G401 (cell line): Measurements from ENCODE around the gene METTL17. TPM values are rescaled to one million over a fixed set of nuclear protein-coding genes. Genes with fewer than 3 reads are reported as not detected.

ENCODE experiments used
- DNase-seq: peaks from one replicate; pipeline ENCODE4 v3.0.0-alpha.2; 2015; ENCODE audit warnings: low spot score
- in situ Hi-C: cut with HindIII; loops from 2 replicates; pipeline ENCODE4 v1.10.0; 2016; ENCODE audit warnings: low sequenced_read_pairs, mixed read lengths
- total RNA-seq: library from RNA; depleted of rRNA; stranded (reverse); fragments of >200 nt; shearing (Covaris generic); gene quantifications from 2 replicates; pipeline ENCODE4 v1.2.3, GENCODE V29; 2014

The METTL17 gene
- total RNA-seq, 1 experiment from 2014 or later: 157 TPM

DNA sequence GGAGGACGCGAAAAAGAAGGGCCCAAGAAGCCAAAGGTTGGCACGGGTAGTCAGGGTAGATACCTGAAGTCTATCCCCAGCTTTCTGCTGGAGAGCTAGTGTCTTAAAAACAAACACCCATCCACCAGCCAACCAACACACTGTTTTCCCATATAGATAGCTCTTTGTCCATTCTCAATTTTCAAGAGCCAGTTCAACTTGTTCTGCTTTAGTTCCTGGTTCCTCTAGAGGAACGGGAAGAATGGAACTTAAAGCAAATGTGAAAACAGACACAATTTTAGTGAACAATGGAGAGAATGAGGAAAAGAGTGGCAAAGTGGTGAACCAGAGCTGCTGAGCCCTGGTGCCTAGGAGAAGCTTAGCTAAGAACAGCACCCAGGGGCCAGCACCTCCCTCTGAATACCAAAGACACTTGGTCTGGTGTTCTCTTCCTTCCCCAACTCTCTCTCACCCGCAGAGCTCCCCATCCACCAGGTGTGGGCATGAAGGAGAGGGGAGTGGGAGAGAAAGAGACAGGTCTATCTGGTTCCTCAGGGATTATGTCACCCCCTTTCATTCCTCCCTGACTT is 31.3 kb downstream of the METTL17 start:
- in situ Hi-C loops: no loop called here
- no peak for DNase-seq

DNA sequence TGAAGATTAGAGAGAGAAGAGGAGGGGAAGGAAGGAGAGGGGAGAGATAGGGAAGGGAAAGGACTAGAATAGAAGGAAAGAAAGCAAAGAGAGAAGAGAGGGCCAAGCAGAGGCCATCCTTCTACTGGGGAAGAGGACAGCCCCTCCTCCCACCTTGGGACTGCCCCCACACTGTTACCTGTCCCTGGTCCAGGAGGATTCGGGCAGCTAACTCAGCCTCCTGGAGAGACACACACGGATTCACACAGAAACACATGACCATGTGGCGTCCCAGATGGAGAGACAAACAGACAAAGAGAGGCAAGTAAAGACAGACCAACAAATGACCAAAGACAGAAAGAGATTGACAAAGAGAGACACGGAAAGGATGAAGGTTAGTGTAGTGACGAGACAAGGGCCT is 32.9 kb downstream of the METTL17 start:
- DNase-seq: no peak
- in situ Hi-C loops: no loop called here

DNA sequence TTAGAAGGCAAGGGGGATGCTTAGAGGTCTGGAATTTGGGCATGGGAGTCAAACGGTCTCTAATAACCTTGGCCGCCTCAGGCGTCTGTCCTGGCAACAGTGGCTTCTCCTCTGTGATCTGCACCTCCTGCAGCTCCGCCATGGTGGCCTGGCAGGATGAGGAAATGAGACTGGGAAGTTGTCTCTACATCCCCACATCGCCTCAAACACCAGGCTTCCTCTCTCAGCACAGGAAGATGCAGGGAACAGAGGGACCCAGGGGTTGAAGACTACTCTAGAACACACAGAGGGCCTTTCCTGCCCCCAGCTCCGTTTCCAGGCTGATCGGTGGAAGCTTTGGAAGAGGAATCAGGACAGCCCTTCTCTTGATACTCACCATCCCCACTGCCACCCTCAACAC is 33.4 kb downstream of the METTL17 start:
- in situ Hi-C loops: no loop called here
- DNase-seq: no peak

DNA sequence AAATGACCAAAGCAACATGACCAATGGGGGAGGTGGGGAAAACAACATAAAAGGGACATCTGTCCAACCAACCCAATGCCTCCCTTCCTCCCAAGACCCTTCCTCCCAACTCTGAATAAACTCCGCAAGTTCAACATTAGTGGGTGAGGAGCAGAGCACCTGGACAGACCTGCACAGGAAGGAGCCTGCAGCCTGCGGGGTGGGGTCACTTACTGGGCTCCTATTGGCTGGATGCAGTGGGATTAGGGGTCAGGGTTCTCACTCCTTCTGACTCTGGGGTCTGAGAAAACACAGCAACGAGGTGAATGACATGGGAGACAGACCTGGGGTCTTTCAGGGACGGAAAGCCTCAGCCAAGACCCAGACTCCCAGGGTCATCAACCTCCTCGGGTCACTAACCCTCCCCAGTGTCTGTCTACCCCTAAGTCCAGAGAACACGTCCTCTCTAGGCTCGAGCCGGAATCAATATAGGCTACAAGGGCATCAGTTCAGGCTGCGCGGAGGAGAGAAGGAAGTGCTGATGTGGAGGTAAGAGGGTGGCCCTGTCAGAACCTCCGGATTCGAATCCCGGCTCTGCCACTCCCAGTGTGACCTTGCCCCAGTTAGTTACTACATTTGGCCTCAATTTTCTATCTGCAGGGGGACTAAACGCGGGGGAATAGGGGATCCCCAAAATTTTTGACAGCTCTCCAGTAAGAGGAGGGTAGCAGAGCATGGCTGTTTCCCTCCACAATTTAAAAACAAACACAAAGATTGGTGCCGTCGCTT is 34.2 kb downstream of the METTL17 start:
- no peak for DNase-seq
- in situ Hi-C loops: no loop called here

DNA sequence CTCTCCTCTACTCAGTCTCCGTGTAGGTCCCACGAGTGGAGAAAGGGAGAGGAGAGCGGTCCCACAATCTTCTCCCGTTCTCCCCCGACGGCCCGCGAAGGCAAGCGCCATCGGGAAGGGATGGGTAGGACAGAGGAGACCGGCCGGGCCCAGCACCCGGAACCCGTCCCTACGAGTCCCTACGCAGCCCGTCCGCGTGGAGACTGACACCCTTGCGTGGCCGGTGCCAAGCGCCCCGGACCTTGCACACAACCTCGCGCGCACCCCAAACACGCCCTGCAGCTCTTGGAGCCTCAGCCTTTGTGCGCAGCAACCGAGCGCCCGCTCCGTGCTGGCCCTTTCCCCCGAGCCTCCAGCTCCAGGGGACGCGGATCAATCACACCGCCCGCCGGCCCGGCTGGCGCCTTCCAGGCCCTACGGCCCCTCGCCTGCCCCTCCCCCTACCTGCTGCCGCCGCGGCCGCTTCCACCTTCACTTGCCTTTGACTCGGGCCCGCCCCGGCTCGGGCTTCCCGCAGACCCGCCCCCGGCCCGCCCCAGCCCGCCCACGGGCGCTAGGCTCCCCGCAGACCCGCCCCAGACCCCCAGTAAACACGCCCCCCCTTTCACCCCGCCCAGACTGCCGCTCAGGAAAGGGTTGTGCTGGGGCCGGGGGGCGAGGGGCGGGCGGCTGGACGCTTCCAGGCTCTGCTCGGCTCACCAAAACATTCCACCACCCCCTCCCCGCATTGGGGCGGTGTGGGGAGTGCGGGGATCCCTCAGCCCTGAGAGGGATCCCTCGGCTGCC is 35.0 kb downstream of the METTL17 start, which contains the start of gene NDRG2:
Gene NDRG2, minus strand, starts transcription at position 477 of the 786 bp plus-strand sequence. CDS start 1,746 bp downstream, outside the sequence.
- DNase-seq: no peak
- in situ Hi-C loops: no loop called here

DNA sequence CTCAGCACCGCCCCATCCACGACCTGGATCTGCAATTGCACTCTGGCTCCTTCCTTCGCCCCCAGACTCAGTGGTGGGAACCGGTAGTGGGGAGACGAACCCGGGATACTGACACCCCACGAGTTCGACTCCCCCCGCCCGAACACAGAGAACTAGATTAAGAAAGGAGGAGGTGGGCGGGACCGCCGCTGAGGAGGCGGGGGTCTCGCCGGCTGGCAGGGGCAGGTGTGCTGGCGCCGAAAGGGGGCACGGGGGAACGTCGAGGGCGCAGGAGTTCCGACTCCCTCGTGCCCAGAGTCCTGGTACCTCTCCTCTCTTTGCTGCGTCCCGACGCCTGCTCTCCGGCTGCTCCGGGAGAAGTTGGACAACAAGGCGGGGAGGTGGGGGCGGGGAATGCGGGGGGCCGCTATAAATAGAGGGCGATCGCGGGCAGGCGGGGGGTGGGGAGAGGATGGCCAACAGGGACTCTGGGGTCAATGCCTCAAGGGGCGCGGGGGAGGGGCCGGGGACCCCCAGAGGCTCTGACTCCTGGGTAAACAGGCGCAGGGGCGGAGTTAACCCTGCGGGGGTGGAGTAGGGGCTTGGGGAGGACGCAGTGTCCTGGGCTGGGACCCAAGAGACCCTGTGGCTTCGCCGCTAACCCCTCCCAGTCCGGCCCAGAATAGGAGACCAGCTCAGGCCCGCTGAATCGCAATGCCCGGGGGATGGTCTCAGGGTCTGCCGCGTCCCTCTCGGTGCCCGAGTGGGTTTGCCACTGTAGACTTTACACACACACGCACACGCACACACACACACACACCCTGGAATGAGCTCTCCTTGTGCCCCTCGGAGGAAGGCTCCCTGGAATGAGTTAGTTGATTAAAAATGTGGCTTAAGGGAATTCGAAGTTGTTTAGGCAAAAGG is 35.8 kb downstream of the METTL17 start:
- in situ Hi-C loops: no loop called here

DNA sequence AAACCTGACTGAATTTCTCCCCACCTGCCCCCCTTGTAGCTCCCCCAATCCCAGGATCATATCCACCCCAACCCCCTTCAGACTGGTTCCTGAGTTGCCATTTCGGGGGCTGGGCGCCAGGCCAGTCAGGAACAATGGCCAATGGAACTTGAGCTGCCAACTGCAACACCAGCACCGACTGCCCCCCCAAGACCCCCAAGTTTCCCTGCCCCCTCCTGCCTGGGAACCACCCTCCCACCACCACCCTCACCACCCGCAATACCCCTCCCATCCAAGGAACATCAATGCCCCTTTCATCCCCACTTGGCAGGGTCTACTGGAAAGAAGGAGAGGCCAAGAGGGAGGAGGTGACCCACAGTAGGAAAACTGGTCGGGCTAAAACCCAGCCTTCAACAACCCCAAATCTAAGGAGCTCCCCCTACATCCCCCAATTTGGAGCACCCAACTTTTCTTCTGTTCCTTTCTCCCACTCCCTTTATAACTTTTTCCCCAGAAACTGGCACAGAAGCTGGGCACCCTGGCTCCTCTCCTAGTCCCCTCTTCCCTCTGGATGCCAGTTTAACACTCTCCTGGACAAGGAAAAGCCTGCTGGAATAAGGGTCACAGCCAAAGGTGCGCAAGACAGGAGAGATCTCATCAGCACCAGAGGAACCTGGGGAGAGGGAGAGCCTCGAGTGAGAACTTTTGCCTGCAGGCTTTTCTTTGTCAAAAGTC is 36.7 kb downstream of the METTL17 start:
- DNase-seq: peak; percentile 44

More for the DNA sequence above, 35.8 kb downstream of the METTL17 start:
- no peak for DNase-seq

DNA sequence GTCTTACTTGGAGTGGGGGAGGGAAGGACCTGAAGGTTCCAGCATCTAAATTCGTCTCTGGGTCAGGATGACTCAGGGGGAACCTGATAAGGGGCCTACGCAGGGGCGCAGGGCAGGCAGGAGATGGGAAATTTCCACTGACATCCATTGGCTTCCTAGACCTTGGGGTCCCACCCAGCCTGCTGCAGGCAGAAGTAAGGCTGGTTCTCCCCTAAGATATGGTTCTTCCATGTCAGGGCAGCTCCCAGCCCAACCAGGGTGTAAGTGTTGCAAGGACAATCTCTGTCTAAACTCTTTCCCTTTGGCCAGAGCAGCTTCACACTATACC is 37.2 kb downstream of the METTL17 start:
- no peak for DNase-seq
- in situ Hi-C loops: no loop called here

More for the DNA sequence above, 36.7 kb downstream of the METTL17 start:
- in situ Hi-C loops: no loop called here

DNA sequence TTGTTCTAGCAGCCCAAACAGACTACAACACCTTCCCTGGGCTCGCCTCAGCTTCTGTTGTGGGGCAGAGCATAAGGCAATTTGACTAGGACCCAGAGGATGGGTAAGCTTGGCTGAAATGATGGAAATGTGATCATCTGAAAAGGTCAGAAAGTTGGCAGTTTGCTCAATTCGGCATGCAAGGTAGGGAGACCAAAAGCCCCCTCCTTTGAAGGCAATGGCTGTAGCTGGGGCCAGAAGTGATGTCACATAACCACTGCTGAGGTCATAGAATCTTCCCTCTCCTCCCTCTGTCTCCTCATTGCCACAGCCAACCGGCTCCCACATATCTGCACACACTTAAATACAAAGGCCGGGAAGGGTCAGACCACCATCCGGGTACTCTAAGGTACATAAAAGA is 40.1 kb downstream of the METTL17 start, which contains the start of gene TPPP2:
Gene TPPP2, plus strand, starts transcription at position 301 of the 400 bp plus-strand sequence. CDS start 365 bp downstream, outside the sequence.
- DNase-seq: no peak
- in situ Hi-C loops: no loop called here

DNA sequence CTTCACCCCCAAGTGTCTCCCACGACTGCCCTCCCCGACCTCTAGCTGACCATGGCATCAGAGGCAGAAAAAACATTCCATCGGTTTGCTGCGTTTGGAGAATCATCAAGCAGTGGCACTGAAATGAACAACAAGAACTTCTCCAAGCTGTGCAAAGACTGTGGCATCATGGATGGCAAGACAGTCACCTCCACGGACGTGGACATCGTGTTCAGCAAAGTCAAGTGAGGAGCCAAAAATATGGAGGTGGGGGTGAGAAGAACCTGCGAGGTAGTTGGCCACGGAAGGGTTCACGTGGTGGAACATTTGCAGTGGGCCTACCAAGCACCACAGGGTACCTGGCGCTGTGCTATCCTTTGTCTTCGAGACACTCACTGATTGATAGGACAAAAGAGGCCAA is 40.8 kb downstream of the METTL17 start:
- in situ Hi-C loops: no loop called here
- DNase-seq: no peak

DNA sequence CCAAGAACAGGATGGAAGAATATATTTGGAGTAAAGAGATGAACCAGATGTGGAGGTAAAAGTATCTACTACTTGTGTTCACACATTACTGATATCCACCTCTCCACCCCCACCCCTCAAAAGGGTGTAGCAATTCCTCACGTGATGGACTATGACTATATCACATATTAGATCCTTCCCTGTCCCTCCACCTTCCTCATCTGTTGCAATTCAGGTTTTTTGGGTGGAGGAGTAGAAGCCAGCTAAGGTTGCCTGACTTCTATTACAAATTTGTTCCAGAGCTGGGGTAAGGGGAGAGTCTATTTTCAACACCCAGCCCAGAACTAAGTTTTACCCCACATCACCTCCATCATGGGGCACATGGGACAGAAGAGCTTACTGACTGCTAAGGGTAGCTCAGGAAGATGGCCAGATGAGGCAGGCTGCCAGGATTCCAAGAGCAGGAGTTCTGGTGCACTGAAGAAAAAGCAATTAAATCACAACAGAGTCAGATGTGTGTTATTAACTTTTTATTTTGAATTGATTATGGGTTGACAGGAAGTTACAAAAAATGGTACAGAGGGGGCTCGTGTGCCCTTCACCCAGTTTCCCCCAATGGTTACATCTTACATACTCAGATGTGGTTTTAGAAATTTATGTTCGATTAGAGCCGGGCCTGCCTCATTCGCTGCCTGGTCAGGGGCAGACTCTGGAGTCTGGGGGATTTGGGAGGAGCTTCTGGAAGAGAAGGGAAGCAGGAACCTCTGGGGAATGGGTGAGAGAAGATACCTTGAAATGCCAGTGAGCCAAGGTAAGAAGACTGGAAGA is 42.7 kb downstream of the METTL17 start:
- in situ Hi-C loops: no loop called here
- no peak for DNase-seq

DNA sequence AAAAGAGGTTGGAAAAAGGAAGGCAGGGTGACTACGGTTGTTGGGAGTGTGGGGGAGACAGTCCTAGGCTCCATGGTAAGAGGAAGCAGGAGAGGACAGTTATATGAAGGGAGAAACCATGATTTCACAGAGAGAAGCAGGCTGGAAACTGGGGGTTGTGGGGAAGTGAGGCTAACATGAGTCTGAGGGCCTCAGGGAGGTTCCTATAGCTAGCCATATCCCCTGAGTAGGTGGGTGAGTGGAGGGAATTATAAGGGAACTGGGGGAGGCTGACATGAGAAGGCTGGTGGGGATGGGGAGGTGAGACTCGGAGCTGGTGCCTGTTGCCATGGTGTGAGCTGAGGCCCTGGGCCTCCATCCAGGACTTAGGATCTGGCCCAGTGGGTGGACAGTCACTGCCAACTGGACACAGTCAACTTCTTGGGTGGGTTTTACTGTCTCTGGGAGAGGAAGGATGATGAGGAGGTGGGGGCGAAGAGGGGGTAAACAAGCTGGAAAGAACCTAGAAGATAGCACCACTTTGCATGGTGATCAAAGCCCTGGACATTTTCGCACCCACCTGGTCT is 43.4 kb downstream of the METTL17 start:
- in situ Hi-C loops: no loop called here
- no peak for DNase-seq

DNA sequence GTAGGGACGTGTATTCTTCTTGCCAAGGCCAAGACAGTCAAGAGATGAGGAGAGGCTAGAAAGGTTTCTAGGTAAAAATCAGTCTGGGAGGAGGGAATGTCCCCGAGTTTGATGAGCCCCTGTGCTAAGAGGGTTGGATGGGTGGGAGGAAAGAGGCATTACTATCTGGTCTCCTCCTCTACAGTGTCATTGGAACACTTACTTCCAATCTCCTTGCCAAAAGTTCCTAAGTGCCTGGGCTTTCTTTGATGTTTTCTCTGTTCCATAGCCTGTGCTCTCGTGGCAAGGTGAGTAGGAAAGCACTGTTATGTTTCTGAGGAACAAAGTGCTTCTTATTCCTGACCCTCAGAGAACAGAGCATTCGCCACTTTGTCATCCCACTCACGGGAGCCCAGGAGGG is 44.9 kb downstream of the METTL17 start, which contains the start of gene RNASE13:
Gene RNASE13, minus strand, starts transcription at position 101 of the 400 bp plus-strand sequence. CDS start 519 bp downstream, outside the sequence.
- in situ Hi-C loops: no loop called here
- no peak for DNase-seq

DNA sequence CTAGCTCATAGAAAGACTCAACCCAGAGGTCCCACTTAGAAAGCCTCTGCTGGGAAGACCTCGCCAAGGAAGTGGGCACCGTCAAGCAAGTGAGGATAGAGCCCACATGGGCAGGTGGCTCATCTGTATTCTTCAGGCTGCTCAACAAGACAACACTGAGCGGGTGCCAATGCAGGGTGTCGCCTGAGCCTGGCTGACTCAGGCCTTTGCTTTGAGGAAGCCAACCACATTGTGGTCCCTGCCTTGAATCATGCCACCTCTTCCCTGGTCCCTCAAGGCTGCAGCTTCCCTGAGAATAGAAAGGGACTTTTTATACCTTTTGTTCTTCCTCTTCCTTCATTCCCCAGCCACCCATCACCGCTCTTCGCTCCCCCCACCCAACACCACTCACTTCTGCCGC is 47.0 kb downstream of the METTL17 start:
- DNase-seq: no peak
- in situ Hi-C loops: no loop called here

DNA sequence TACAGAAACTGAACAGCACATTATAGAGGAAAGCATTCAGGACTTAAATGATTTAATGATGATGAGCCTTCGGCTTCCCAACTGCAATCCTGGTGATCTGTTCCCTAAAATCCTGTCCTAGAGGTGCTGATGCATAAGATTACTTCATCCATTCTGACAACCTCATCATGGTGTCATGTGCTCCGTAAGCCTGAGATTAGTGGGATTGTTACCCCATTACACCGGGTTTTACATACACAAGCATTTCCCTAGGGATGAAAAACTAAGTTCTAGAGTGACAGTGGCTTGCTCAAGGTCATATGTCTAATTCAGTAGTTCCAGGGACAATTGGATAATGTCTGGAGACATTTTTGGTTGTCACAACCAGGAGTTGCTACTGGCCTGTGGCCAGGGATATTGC is 47.4 kb downstream of the METTL17 start:
- in situ Hi-C loops: no loop called here
- DNase-seq: no peak

DNA sequence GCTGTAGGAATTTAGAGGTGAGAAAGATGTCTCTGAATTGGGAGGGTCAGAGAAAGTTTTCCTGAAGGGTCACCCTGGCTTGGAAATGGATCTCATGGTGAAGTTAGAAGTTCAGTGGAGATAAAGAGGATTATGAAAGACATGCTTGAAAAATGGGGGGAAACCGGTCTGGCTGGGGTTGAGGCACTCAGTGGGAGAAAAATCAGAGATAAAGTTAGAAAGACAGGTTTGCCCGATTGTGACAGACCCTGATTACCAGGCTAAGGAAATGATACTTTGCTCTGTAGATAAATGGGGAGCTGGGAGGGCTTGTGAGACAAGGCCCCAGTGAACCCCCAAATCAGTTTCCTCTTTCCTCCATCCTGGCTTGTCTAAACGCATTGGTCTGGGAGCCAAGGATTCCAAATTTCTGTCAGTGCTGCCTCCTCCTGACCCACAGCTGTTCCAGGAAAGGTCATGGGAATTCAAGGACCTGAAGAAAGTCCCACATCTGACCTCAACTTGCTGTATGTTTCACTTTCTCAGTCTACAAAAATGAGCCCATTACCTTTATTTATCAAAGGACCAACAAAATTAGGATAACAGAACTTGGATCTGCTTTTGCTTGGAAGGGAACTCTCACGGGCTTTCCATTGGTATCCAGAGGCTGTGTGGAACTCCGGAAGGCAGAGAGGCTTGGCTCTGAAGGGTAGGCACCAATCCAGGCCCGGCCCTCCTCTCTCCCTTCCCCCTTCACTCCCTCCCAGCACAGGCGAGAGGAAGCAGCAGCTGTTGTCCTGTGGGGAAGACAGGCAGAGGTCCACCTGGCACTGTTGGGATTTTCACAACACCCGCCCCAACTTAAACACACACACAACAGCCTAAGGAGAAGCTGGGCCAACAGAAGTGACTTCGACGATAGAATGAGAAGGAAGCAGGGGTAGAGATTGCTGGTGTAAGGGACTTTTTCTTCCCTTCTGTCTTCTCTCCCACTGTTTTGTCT is 49.0 kb downstream of the METTL17 start:
- in situ Hi-C loops: no loop called here
- DNase-seq: peak; percentile 62
